NOMO-1 treated with DMSO at 0.1 percent for 48 hours (cell line): ENCODE results near the gene AATF.

Experiments used
- DNase-seq: peaks from one replicate; lab custom pipeline; 2025; ENCODE audit not compliant: unreplicated experiment; lab: John Stamatoyannopoulos, UW

Gene AATF

GRCh38 chr17:36941265-36942010 lies 7.3 kb upstream of the AATF start:
- DNase-seq = no peak

GRCh38 chr17:36942019-36942599 lies 6.6 kb upstream of the AATF start:
- DNase-seq = no peak

GRCh38 chr17:36942631-36943125 lies 6.1 kb upstream of the AATF start:
- DNase-seq = no peak

GRCh38 chr17:36943250-36944191 lies 5.2 kb upstream of the AATF start:
- no peak for DNase-seq

GRCh38 chr17:36944553-36944952 lies 4.2 kb upstream of the AATF start:
- DNase-seq = no peak

- no peak for DNase-seq
These were observed 3.6 kb upstream of the AATF start for GRCh38 chr17:36945140-36945539.

- no peak for DNase-seq
These were observed 2.6 kb upstream of the AATF start for GRCh38 chr17:36945959-36946725.

- DNase-seq = no peak
These were observed 2.0 kb upstream of the AATF start for GRCh38 chr17:36946726-36947091.

- DNase-seq = no peak
These were observed 635 bp upstream of the AATF start for GRCh38 chr17:36947922-36948716.

- peak; percentile 41 for DNase-seq
These were observed 740 bp downstream of the AATF start for GRCh38 chr17:36949461-36949927.

GRCh38 chr17:36950027-36950426 lies 1.3 kb downstream of the AATF start:
- no peak for DNase-seq

GRCh38 chr17:36951084-36951789 lies 2.5 kb downstream of the AATF start:
- DNase-seq = no peak

GRCh38 chr17:36971508-36971907 lies 22.8 kb downstream of the AATF start:
- DNase-seq = no peak

- DNase-seq = no peak
These were observed 23.5 kb downstream of the AATF start for GRCh38 chr17:36972186-36972700.

GRCh38 chr17:36972905-36973304 lies 24.2 kb downstream of the AATF start:
- DNase-seq = no peak

GRCh38 chr17:36975922-36976515 lies 27.3 kb downstream of the AATF start:
- no peak for DNase-seq

- no peak for DNase-seq
These were observed 28.3 kb downstream of the AATF start for GRCh38 chr17:36977066-36977465.

GRCh38 chr17:36977568-36977967 lies 28.8 kb downstream of the AATF start:
- no peak for DNase-seq
